ENCODE data around the gene MAD1L1.

The MAD1L1 gene

GRCh38 chr7:2232766-2233520 lies at the start of gene MAD1L1:
MAD1L1 (minus strand) TSS chr7:2232945; CDS start chr7:2230133, 2,812 bp downstream.
- TF ChIP-seq GATA2 (IDR thresholded peaks at IDR 0.05; ENCODE audit: low read depth, low read length) (no peak), GATA3 (IDR thresholded peaks at IDR 0.05; ENCODE audit: low read depth, low read length) (no peak)

DNA sequence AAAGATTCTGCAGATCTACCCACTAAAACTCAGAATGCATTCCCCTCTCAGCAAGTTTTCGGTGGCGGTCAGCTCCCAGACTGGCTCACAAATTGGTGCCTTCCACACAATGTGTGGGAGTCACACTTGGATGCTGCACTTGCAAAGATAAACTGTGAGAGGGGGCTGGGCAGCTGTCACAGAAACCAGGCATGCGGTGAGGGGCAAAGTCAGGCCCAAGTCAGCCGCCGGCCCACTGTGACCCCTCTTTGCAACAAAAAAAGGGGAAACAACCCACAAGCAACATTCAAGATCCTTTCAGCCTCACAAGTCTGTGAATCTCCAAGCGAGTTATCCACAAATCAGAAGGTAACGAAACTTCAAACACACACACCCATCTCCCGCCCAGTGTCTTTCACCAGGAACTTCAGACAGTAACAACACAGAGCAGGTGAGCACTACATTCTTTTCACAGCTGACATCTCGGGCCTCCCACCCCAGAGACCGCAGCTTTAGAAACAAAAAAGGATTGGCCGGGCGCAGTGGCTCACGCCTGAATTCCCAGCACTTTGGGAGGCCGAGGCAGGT lies 49.5 kb upstream of the MAD1L1 start:
- TF ChIP-seq GATA2 (IDR thresholded peaks at IDR 0.05; ENCODE audit: low read depth, low read length) (no peak), GATA3 (IDR thresholded peaks at IDR 0.05; ENCODE audit: low read depth, low read length) (no peak)

GRCh38 chr7:2281541-2281940 lies 48.8 kb upstream of the MAD1L1 start:
- TF ChIP-seq GATA3 (IDR thresholded peaks at IDR 0.05; ENCODE audit: low read depth, low read length) = no peak
- TF ChIP-seq GATA2 (IDR thresholded peaks at IDR 0.05; ENCODE audit: low read depth, low read length) = no peak

- TF ChIP-seq GATA3 (IDR thresholded peaks at IDR 0.05; ENCODE audit: low read depth, low read length) (no peak), GATA2 (IDR thresholded peaks at IDR 0.05; ENCODE audit: low read depth, low read length) (no peak)
Measured at GRCh38 chr7:2280424-2280823, 47.7 kb upstream of the MAD1L1 start.

- TF ChIP-seq GATA3 (IDR thresholded peaks at IDR 0.05; ENCODE audit: low read depth, low read length) (no peak), GATA2 (IDR thresholded peaks at IDR 0.05; ENCODE audit: low read depth, low read length) (no peak)
Measured at GRCh38 chr7:2279896-2280295, 47.2 kb upstream of the MAD1L1 start.

DNA sequence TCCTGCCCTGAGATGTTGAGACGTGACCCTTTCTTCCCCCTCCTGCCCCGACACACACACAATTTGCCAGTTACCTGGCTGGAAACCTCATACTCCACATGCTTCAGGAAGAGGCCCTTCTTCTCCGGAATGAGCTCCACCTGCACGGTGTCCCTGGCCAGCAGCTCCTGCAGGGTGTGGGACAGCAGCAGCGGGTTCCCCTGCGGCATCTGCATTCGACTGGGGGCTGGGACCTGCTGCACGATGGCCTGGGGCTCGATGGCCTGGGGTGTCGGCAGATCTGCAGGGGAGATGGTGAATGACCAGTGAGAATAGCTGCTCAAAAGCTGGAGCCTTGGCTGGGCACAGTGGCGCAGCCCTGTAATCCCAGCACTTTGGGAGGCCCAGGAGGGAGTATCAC lies 45.3 kb upstream of the MAD1L1 start:
- TF ChIP-seq GATA2 (IDR thresholded peaks at IDR 0.05; ENCODE audit: low read depth, low read length) = no peak
- no peak for TF ChIP-seq GATA3 (IDR thresholded peaks at IDR 0.05; ENCODE audit: low read depth, low read length)

GRCh38 chr7:2276107-2276506 lies 43.4 kb upstream of the MAD1L1 start:
- no peak for TF ChIP-seq GATA3 (IDR thresholded peaks at IDR 0.05; ENCODE audit: low read depth, low read length)
- TF ChIP-seq GATA2 (IDR thresholded peaks at IDR 0.05; ENCODE audit: low read depth, low read length) = no peak

GRCh38 chr7:2275101-2275500 lies 42.4 kb upstream of the MAD1L1 start:
- no peak for TF ChIP-seq GATA2 (IDR thresholded peaks at IDR 0.05; ENCODE audit: low read depth, low read length)
- no peak for TF ChIP-seq GATA3 (IDR thresholded peaks at IDR 0.05; ENCODE audit: low read depth, low read length)

- no peak for TF ChIP-seq GATA2 (IDR thresholded peaks at IDR 0.05; ENCODE audit: low read depth, low read length)
- TF ChIP-seq GATA3 (IDR thresholded peaks at IDR 0.05; ENCODE audit: low read depth, low read length) = no peak
Measured at GRCh38 chr7:2274666-2275065, 41.9 kb upstream of the MAD1L1 start.

DNA sequence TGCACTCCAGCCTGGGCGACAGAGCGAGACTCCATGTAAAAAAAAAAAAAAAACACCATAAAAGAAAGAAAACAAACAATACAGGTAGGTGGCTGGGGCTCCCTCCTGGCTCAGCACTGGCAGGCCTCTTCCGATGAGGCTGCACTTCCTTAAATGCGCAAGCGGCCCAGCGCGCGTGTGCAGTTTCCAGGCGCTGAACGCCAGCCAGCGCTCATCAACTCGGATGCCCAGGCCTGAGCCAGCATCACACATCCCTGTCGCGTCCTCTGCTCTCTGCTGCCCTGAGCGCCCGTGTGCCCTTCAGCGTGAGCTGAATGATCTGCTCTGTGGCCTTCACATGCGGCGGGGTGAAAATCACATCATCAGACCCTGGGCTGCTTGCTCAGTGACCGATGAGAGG lies 41.1 kb upstream of the MAD1L1 start:
- TF ChIP-seq GATA2 (IDR thresholded peaks at IDR 0.05; ENCODE audit: low read depth, low read length) (no peak), GATA3 (IDR thresholded peaks at IDR 0.05; ENCODE audit: low read depth, low read length) (no peak)

GRCh38 chr7:2272031-2272430 lies 39.3 kb upstream of the MAD1L1 start:
- TF ChIP-seq GATA3 (IDR thresholded peaks at IDR 0.05; ENCODE audit: low read depth, low read length) = no peak
- TF ChIP-seq GATA2 (IDR thresholded peaks at IDR 0.05; ENCODE audit: low read depth, low read length) = no peak

DNA sequence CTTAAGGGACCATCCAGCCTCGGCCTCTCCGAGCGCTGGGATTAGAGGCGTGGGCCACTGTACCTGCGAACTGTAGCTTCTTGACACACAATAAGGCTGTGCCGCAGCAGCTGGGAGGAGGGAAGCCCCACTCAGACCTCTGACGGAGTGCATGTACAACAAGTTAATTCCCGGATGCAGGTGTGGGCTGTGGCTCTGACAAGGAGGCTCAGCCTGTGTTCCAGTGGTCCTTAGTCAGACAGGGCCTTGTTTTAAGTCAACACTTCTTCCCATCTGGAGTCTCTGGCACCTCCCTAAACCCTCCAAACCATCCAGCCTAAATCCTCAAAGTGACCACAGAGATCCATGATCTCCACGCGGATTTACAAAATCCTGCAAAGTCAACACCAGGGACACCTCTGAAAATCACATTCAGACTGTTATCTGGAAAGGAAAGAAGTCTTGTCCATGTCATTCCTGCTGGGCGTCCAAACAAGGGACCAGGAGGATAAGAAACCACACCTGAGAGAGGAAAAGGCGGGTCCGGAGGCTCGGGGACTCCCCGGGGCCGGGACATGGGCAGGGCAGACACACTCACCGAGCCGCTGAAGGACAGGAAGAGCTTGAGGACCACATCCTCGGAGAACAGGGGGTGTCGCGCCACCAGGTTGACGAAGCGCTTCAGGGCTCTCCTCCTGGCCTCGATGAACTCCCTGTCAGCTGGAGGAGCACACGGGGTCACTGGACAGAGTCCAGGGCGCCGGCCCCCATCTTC lies 38.7 kb upstream of the MAD1L1 start:
- no peak for TF ChIP-seq GATA3 (IDR thresholded peaks at IDR 0.05; ENCODE audit: low read depth, low read length)
- TF ChIP-seq GATA2 (IDR thresholded peaks at IDR 0.05; ENCODE audit: low read depth, low read length) = no peak

DNA sequence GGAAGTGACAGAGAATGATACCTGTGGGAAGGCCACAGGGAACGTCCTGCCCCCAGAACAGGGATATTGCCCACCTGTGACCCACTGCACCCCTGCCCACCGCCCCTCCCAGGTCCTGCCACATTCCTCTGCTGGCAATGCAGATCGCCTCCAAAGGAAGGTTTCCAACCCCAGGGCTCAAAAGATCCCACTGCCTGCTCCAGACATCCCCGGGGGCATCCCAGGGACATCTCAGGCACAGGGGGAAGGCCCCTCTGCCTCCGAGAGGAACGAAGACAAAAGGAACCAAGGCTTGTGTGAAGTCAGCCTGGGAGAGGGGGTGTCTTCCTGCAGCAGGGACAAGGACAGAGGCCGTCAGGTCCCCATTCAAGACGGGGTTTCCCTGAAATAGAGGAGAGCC lies 37.8 kb upstream of the MAD1L1 start:
- TF ChIP-seq GATA2 (IDR thresholded peaks at IDR 0.05; ENCODE audit: low read depth, low read length) (no peak), GATA3 (IDR thresholded peaks at IDR 0.05; ENCODE audit: low read depth, low read length) (no peak)

GRCh38 chr7:2269991-2270460 lies 37.3 kb upstream of the MAD1L1 start:
- TF ChIP-seq GATA2 (IDR thresholded peaks at IDR 0.05; ENCODE audit: low read depth, low read length) (no peak), GATA3 (IDR thresholded peaks at IDR 0.05; ENCODE audit: low read depth, low read length) (no peak)
